PC-3 (cell line): ENCODE results near the gene STK39. TPM values are rescaled to one million over a fixed set of nuclear protein-coding genes. Genes with fewer than 3 reads are reported as not detected.

Experiments
- ATAC-seq: fragments of 200-7000 bp; cut with Tn5 transposase; 2 replicates; pipeline ENCODE4 v1.9.1; 2020; ENCODE audit warnings: mild to moderate bottlenecking, moderate library complexity
- BruUV-seq: library from RNA; stranded (reverse); fragments of 400-500 nt; replicated peaks from 2 replicates; lab custom pipeline; 2021; lab: Mats Ljungman, UMichigan
- CTCF ChIA-PET: fragments of 300-600 bp; sonication (Branson Sonifier 250); formaldehyde crosslinking; loops from one replicate; lab custom pipeline; 2022; ENCODE audit warnings: antibody characterized with exemption; lab: Charles Lee
- POLR2A ChIA-PET: fragments of 300-600 bp; sonication (Branson Sonifier 250); formaldehyde crosslinking; loops from one replicate; lab custom pipeline; 2022; ENCODE audit warnings: antibody characterized with exemption; ENCODE audit not compliant: unreplicated experiment; lab: Charles Lee
- DNase-seq: peaks from one replicate; pipeline ENCODE4 v3.0.0-alpha.2; 2015
- H2AFZ ChIP-seq: fragments of 300-600 bp; sonication (generic); 2 replicates; pipeline ENCODE4 v1.6.0; 2016; ENCODE audit warnings: antibody characterized with exemption, low read length
- H3F3A ChIP-seq: fragments of 300-600 bp; sonication (generic); one replicate; pipeline ENCODE4 v1.6.0; 2017; ENCODE audit warnings: antibody characterized with exemption, low read length, control low read depth, mild to moderate bottlenecking; ENCODE audit not compliant: unreplicated experiment
- H3K27ac ChIP-seq: fragments of 300-600 bp; sonication (generic); 2 replicates; pipeline ENCODE4 v1.5.1; 2016; ENCODE audit warnings: mild to moderate bottlenecking, low read length
- H3K27me3 ChIP-seq: fragments of 300-600 bp; sonication (generic); 2 replicates; pipeline ENCODE4 v1.6.1; 2016; ENCODE audit warnings: low read length, mixed read lengths
- H3K36me3 ChIP-seq: fragments of 300-600 bp; sonication (generic); 2 replicates; pipeline ENCODE4 v1.6.1; 2016; ENCODE audit warnings: low read depth, mixed run types, low read length, mixed read lengths
- H3K4me1 ChIP-seq: fragments of 300-600 bp; sonication (generic); 2 replicates; pipeline ENCODE4 v1.5.1; 2016; ENCODE audit warnings: low read length; ENCODE audit not compliant: insufficient read depth
- H3K4me2 ChIP-seq: fragments of 300-600 bp; sonication (generic); 2 replicates; pipeline ENCODE4 v1.6.0; 2016; ENCODE audit warnings: low read length
- H3K4me3 ChIP-seq: fragments of 300-600 bp; sonication (generic); 2 replicates; pipeline ENCODE4 v1.5.1; 2016; ENCODE audit warnings: mild to moderate bottlenecking, low read length, mixed read lengths
- H3K79me2 ChIP-seq: fragments of 300-600 bp; sonication (generic); 2 replicates; pipeline ENCODE4 v1.6.1; 2017; ENCODE audit warnings: low read length, mixed read lengths
- H3K9ac ChIP-seq: fragments of 300-600 bp; sonication (generic); 2 replicates; pipeline ENCODE4 v1.6.0; 2016; ENCODE audit warnings: mild to moderate bottlenecking, low read length
- H3K9me2 ChIP-seq: fragments of 300-600 bp; sonication (generic); replicated peaks from 2 replicates; pipeline ENCODE4 v1.6.1; 2016; ENCODE audit warnings: mixed run types, low read length, mixed read lengths
- H3K9me3 ChIP-seq: fragments of 300-600 bp; sonication (generic); 2 replicates; pipeline ENCODE4 v1.6.1; 2016; ENCODE audit warnings: low read length, mixed read lengths
- H4K20me1 ChIP-seq: fragments of 300-600 bp; sonication (generic); 2 replicates; pipeline ENCODE4 v1.6.1; 2016; ENCODE audit warnings: low read length, mixed read lengths
- CTCF ChIP-seq: fragments of 300-600 bp; sonication (generic); conservative IDR thresholded peaks from 2 replicates; pipeline ENCODE4 v1.5.1; 2017; ENCODE audit warnings: antibody characterized with exemption, low read depth, mild to moderate bottlenecking, low read length
- EZH2 ChIP-seq: fragments of 300-600 bp; sonication (generic); IDR thresholded peaks from one replicate; pipeline ENCODE4 v1.6.1; 2017; ENCODE audit warnings: antibody characterized with exemption, mild to moderate bottlenecking, low read length; ENCODE audit not compliant: unreplicated experiment
- EZH2phosphoT487 ChIP-seq: fragments of 300-600 bp; sonication (generic); IDR thresholded peaks from 2 replicates; pipeline ENCODE4 v1.6.1; 2018; ENCODE audit warnings: mild to moderate bottlenecking, antibody characterized with exemption, low read length, borderline replicate concordance
- intact Hi-C: fragments of 100-400 bp; cut with micrococcal nuclease; formaldehyde crosslinking; loops from 2 replicates; pipeline ENCODE4 v1.9.0; 2023
- total RNA-seq: library from RNA; depleted of rRNA; stranded (reverse); fragments of >200 nt; gene quantifications from 2 replicates; pipeline ENCODE4 v1.2.3, GENCODE V29; 2014

STK39 gene
- total RNA-seq, 1 experiment from 2014 or later = 17.9 TPM

- TF ChIP-seq CTCF (no peak), EZH2phosphoT487 (no peak), EZH2 (no peak)
- POLR2A ChIA-PET = no interaction called here
- H3K9me3 ChIP-seq = no peaks in the 10 kb centered on the region
- ATAC-seq (no peak), DNase-seq (no peak)
- H3K9me2 ChIP-seq = no peaks in the 10 kb centered on the region
- no peaks in the 10 kb centered on the region for H3F3A ChIP-seq
- no peak overlapping the region for H2AFZ ChIP-seq
- no peaks in the 10 kb centered on the region for H3K79me2 ChIP-seq
- CTCF ChIA-PET = no interaction called here
- H3K4me2 ChIP-seq = no peak overlapping the region
- peaks cover 14% of the 10 kb centered on the region for H3K36me3 ChIP-seq
- no peak overlapping the region for H3K9ac ChIP-seq
- no peaks in the 10 kb centered on the region for H3K27me3 ChIP-seq
- intact Hi-C loops = no loop called here
- BruUV-seq = no TSS peak
- H4K20me1 ChIP-seq = no peaks in the 10 kb centered on the region
- no peaks in the 10 kb centered on the region for H3K4me1 ChIP-seq
- no peak overlapping the region for H3K4me3 ChIP-seq
- H3K27ac ChIP-seq = no peak overlapping the region
Measured at GRCh38 chr2:168062936-168063335, 184.5 kb downstream of the STK39 start.

- TF ChIP-seq EZH2 (no peak), EZH2phosphoT487 (no peak), CTCF (no peak)
- ChIA-PET POLR2A (no interaction called here), CTCF (no interaction called here)
- H3K4me1 ChIP-seq = no peaks in the 10 kb centered on the region
- no peak overlapping the region for H2AFZ ChIP-seq
- H3K36me3 ChIP-seq = peaks cover 14% of the 10 kb centered on the region
- no peak overlapping the region for H3K27ac ChIP-seq
- H3K27me3 ChIP-seq = no peaks in the 10 kb centered on the region
- DNase-seq = no peak
- no peaks in the 10 kb centered on the region for H3F3A ChIP-seq
- no peaks in the 10 kb centered on the region for H3K79me2 ChIP-seq
- no peaks in the 10 kb centered on the region for H4K20me1 ChIP-seq
- no peaks in the 10 kb centered on the region for H3K9me2 ChIP-seq
- no peaks in the 10 kb centered on the region for H3K9me3 ChIP-seq
- H3K9ac ChIP-seq = no peak overlapping the region
- H3K4me2 ChIP-seq = no peak overlapping the region
- intact Hi-C loops = no loop called here
- no TSS peak for BruUV-seq
- no peak for ATAC-seq
- H3K4me3 ChIP-seq = no peak overlapping the region
Measured at GRCh38 chr2:168062054-168062453, 185.3 kb downstream of the STK39 start.

- ChIA-PET CTCF (no interaction called here), POLR2A (no interaction called here)
- TF ChIP-seq CTCF = no peak
- no peak for TF ChIP-seq EZH2
- TF ChIP-seq EZH2phosphoT487 = no peak
- Histone ChIP-seq H3K27ac (no peak overlapping the region), H4K20me1 (no peaks in the 10 kb centered on the region), H3K27me3 (no peaks in the 10 kb centered on the region), H2AFZ (no peak overlapping the region), H3K9me3 (no peaks in the 10 kb centered on the region), H3K4me2 (no peak overlapping the region), H3K36me3 (peaks cover 14% of the 10 kb centered on the region), H3K9ac (no peak overlapping the region), H3K79me2 (no peaks in the 10 kb centered on the region), H3K9me2 (no peaks in the 10 kb centered on the region), H3K4me3 (no peak overlapping the region), H3F3A (no peaks in the 10 kb centered on the region), H3K4me1 (no peaks in the 10 kb centered on the region)
- ATAC-seq = no peak
- peak; percentile 36 for DNase-seq
- no TSS peak for BruUV-seq
- intact Hi-C loops = no loop called here
Measured at GRCh38 chr2:168060986-168061750, 186.2 kb downstream of the STK39 start.
